ENCODE measurements around the gene ATP1A1. TPM values are rescaled to one million over a fixed set of nuclear protein-coding genes. Genes with fewer than 3 reads are reported as not detected.

The ATP1A1 gene
- total RNA-seq, 2 experiments from 2014 or later: 74.4 to 186 TPM

GRCh38 chr1:116333171-116334014 is 39.7 kb upstream of the ATP1A1 start:
- TF ChIP-seq EZH2phosphoT487 (IDR thresholded peaks at IDR 0.05; ENCODE audit: borderline replicate concordance, low read depth, low read length): no peak
- TF ChIP-seq CTCF (conservative IDR thresholded peaks at IDR 0.05; ENCODE audit: low read length): no peak
- BruUV-seq (replicated peaks): no TSS peak
- H3K9me2 ChIP-seq (ENCODE audit: insufficient read depth, low read length): no peaks in the 10 kb centered on the region
- H3K9me3 ChIP-seq (ENCODE audit: low read length): no peaks in the 10 kb centered on the region
- H3K4me3 ChIP-seq (ENCODE audit: low read depth, low read length, poor library complexity, severe bottlenecking): peak overlapping the region; percentile 20
- H4K20me1 ChIP-seq (ENCODE audit: insufficient read depth, low read length): no peaks in the 10 kb centered on the region
- ChIA-PET CTCF (ENCODE audit: unreplicated experiment) (interaction anchor here (0.6 kb wide), 1 partner anchor 174 kb away, joined by 3 read pairs; no protein-coding TSS in a partner anchor), POLR2A (interaction anchor here (0.8 to 2.3 kb wide), 2 partner anchors 43 to 73 kb away, joined by 3 to 7 read pairs; no protein-coding TSS in a partner anchor)
- H3K36me3 ChIP-seq (ENCODE audit: insufficient read depth, low read length): no peaks in the 10 kb centered on the region
- DNase-seq (ENCODE audit: low spot score): peak; percentile 39
- H3K27ac ChIP-seq (ENCODE audit: low read depth, low read length, poor library complexity, severe bottlenecking): peak overlapping the region; percentile 89
- peaks cover 92% of the 10 kb centered on the region for H3K4me1 ChIP-seq (ENCODE audit: insufficient read depth, low read length, poor library complexity, severe bottlenecking)
- intact Hi-C loops (cut with micrococcal nuclease; ENCODE audit: unreplicated experiment): no loop called here
- no peaks in the 10 kb centered on the region for H3K79me2 ChIP-seq (ENCODE audit: insufficient read depth, low read depth, low read length)
- H3K4me2 ChIP-seq (ENCODE audit: low read length): peak overlapping the region; percentile 68
- H2AFZ ChIP-seq (ENCODE audit: low read length): peak overlapping the region; percentile 59; the same call in 1 of the 2 replicates

GRCh38 chr1:116334015-116334547 is 39.0 kb upstream of the ATP1A1 start:
- POLR2A ChIA-PET: interaction anchor here (0.8 to 2.3 kb wide), 4 partner anchors 9 to 72 kb away, joined by 3 to 9 read pairs (median 6); no protein-coding TSS in a partner anchor

More at GRCh38 chr1:116334015-116334547, 39.0 kb upstream of the ATP1A1 start:
- H3K36me3 ChIP-seq (ENCODE audit: insufficient read depth, low read length): no peaks in the 10 kb centered on the region
- no peaks in the 10 kb centered on the region for H3K9me2 ChIP-seq (ENCODE audit: insufficient read depth, low read length)
- no peaks in the 10 kb centered on the region for H3K9me3 ChIP-seq (ENCODE audit: low read length)
- BruUV-seq (replicated peaks): no TSS peak
- no peaks in the 10 kb centered on the region for H3K79me2 ChIP-seq (ENCODE audit: insufficient read depth, low read depth, low read length)
- H3K27ac ChIP-seq (ENCODE audit: low read depth, low read length, poor library complexity, severe bottlenecking): peak overlapping the region; percentile 1
- no peaks in the 10 kb centered on the region for H4K20me1 ChIP-seq (ENCODE audit: insufficient read depth, low read length)
- CTCF ChIA-PET (ENCODE audit: unreplicated experiment): no interaction called here
- H3K4me1 ChIP-seq (ENCODE audit: insufficient read depth, low read length, poor library complexity, severe bottlenecking): peaks cover 86% of the 10 kb centered on the region
- no peak overlapping the region for H3K4me3 ChIP-seq (ENCODE audit: low read depth, low read length, poor library complexity, severe bottlenecking)
- no peak for DNase-seq (ENCODE audit: low spot score)
- H2AFZ ChIP-seq (ENCODE audit: low read length): peak overlapping the region; percentile 59; the same call in 1 of the 2 replicates
- intact Hi-C loops (cut with micrococcal nuclease; ENCODE audit: unreplicated experiment): no loop called here
- TF ChIP-seq EZH2phosphoT487 (IDR thresholded peaks at IDR 0.05; ENCODE audit: borderline replicate concordance, low read depth, low read length) (no peak), CTCF (conservative IDR thresholded peaks at IDR 0.05; ENCODE audit: low read length) (no peak)
- H3K4me2 ChIP-seq (ENCODE audit: low read length): peak overlapping the region; percentile 68

Data from OCI-LY7 (cell line).